SK-N-SH treated with all-trans-retinoic acid at 6 μM for 48 hours (cell line): Measurements from ENCODE around the gene NUP98.

Experiments
- ATAC-seq: fragments of 200-7000 bp; cut with Tn5 transposase; 3 replicates; pipeline ENCODE4 v1.9.1; 2020; ENCODE audit warnings: mild to moderate bottlenecking, moderate library complexity
- ARNTL ChIP-seq: fragments of 450-650 bp; formaldehyde crosslinking; IDR thresholded peaks from 2 replicates; pipeline ENCODE4 v1.5.0; 2020; ENCODE audit warnings: low read depth, mild to moderate bottlenecking, moderate library complexity, borderline replicate concordance
- BACH2 ChIP-seq: fragments of 250-450 bp; sonication (Bioruptor Pico); IDR thresholded peaks from 2 replicates; pipeline ENCODE4 v1.9.0; 2021; ENCODE audit warnings: mild to moderate bottlenecking, borderline replicate concordance
- CSDC2 ChIP-seq: fragments of 250-450 bp; sonication (Bioruptor Pico); IDR thresholded peaks from 2 replicates; pipeline ENCODE4 v1.5.0; 2020; ENCODE audit warnings: mild to moderate bottlenecking, moderate library complexity
- GLIS3 ChIP-seq: fragments of 250-450 bp; sonication (Bioruptor Pico); IDR thresholded peaks from 2 replicates; pipeline ENCODE4 v1.5.0; 2020; ENCODE audit warnings: mild to moderate bottlenecking, moderate library complexity
- ISL1 ChIP-seq: fragments of 250-450 bp; sonication (Bioruptor Pico); IDR thresholded peaks from 2 replicates; pipeline ENCODE4 v2.1.2; 2022; ENCODE audit warnings: mild to moderate bottlenecking, moderate library complexity
- OSR1 ChIP-seq: fragments of 250-450 bp; sonication (Bioruptor Pico); IDR thresholded peaks from 2 replicates; pipeline ENCODE4 v1.8.0; 2022; ENCODE audit warnings: moderate library complexity, mild to moderate bottlenecking, inconsistent platforms
- PPARA ChIP-seq: fragments of 250-450 bp; sonication (Bioruptor Pico); IDR thresholded peaks from 2 replicates; pipeline ENCODE4 v1.5.0; 2020; ENCODE audit warnings: mild to moderate bottlenecking, borderline replicate concordance
- RARB ChIP-seq: fragments of 250-450 bp; sonication (Bioruptor Pico); IDR thresholded peaks from 2 replicates; pipeline ENCODE4 v1.8.0; 2021; ENCODE audit warnings: mild to moderate bottlenecking, moderate library complexity
- SNAI2 ChIP-seq: fragments of 250-450 bp; sonication (Bioruptor Pico); IDR thresholded peaks from 2 replicates; pipeline ENCODE4 v1.5.0; 2020; ENCODE audit warnings: mild to moderate bottlenecking, moderate library complexity
- TOX ChIP-seq: fragments of 250-450 bp; sonication (Bioruptor Pico); IDR thresholded peaks from 2 replicates; pipeline ENCODE4 v1.8.0; 2021; ENCODE audit warnings: mild to moderate bottlenecking, moderate library complexity, borderline replicate concordance
- ZC3H10 ChIP-seq: fragments of 250-450 bp; sonication (Bioruptor Pico); IDR thresholded peaks from 2 replicates; pipeline ENCODE4 v1.5.1; 2021; ENCODE audit warnings: mild to moderate bottlenecking, moderate library complexity
- ZFP3 ChIP-seq: fragments of 250-450 bp; sonication (Bioruptor Pico); IDR thresholded peaks from 2 replicates; pipeline ENCODE4 v1.5.0; 2020; ENCODE audit warnings: mild to moderate bottlenecking, moderate library complexity
- ZFP30 ChIP-seq: fragments of 450-650 bp; formaldehyde crosslinking; IDR thresholded peaks from 2 replicates; pipeline ENCODE4 v1.5.0; 2022; ENCODE audit warnings: mild to moderate bottlenecking, moderate library complexity
- ZNF565 ChIP-seq: fragments of 450-650 bp; formaldehyde crosslinking; conservative IDR thresholded peaks from 2 replicates; pipeline ENCODE4 v1.5.0; 2020; ENCODE audit warnings: low read depth, mild to moderate bottlenecking, moderate library complexity
- ZNF70 ChIP-seq: fragments of 450-650 bp; formaldehyde crosslinking; IDR thresholded peaks from 2 replicates; pipeline ENCODE4 v1.5.0; 2020; ENCODE audit warnings: mild to moderate bottlenecking, moderate library complexity
- ZNF8 ChIP-seq: fragments of 450-650 bp; formaldehyde crosslinking; IDR thresholded peaks from 2 replicates; pipeline ENCODE4 v1.5.0; 2020; ENCODE audit warnings: mild to moderate bottlenecking, moderate library complexity
- TF ChIP-seq, protein P1 (sequence below): fragments of 250-450 bp; sonication (Bioruptor Pico); IDR thresholded peaks from 2 replicates; pipeline ENCODE4 v1.8.0; 2020; ENCODE audit warnings: mild to moderate bottlenecking, moderate library complexity, borderline replicate concordance
- TF ChIP-seq, protein P2 (sequence below): fragments of 250-450 bp; sonication (Bioruptor Pico); IDR thresholded peaks from 2 replicates; pipeline ENCODE4 v1.8.0; 2021; ENCODE audit warnings: low read depth, mild to moderate bottlenecking, moderate library complexity, borderline replicate concordance
- TF ChIP-seq, protein P3 (sequence below): fragments of 250-450 bp; sonication (Bioruptor Pico); IDR thresholded peaks from 2 replicates; pipeline ENCODE4 v1.5.1; 2020; ENCODE audit warnings: low read depth, mild to moderate bottlenecking, moderate library complexity
- TF ChIP-seq, protein P4 (sequence below): fragments of 250-450 bp; sonication (Bioruptor Pico); IDR thresholded peaks from 2 replicates; pipeline ENCODE4 v1.5.0; 2020; ENCODE audit warnings: mild to moderate bottlenecking, moderate library complexity
- TF ChIP-seq, protein P5 (sequence below): fragments of 250-450 bp; sonication (Bioruptor Pico); IDR thresholded peaks from 2 replicates; pipeline ENCODE4 v1.5.1; 2021; ENCODE audit warnings: mild to moderate bottlenecking, moderate library complexity

NUP98 gene

DNA sequence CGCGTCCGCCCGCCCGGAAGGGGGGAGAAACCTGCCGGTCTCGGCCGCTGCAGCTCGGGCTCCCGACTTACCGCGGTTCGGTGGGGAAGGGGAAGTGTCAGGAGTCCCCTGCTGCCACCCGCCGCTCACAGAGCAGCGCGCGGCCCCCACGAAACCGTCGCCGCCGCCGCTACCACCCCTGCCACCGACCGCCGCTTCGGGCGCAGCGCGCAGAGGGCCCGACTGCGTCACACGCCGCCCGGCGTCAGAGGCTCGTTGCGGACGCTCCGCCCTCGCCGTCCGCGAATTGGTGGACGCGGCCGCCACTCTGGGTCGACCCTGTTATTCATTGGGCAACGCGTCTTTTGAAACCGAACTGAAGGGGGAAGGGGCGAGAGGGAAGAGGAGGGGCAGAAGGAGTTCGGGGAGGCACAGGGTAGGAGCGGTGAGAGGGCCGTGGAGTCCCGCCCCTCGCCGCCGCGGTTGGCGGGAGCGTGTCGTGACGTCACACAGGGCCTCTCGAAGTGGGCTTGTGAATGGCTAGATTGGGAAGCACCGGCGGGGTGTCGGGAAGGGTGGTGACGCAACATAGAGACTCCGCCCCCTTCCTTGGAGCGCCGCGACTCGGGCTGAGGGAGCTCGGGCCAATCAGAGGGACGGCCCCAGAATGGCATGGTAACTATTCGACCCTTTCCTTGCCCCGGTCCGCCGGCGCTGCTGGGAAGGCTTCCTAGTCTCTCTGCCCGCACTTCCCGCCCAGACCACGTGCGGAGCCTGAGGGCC is at the start of gene NUP98:
Gene NUP98, minus strand, starts transcription at position 226 of the 762 bp plus-strand sequence. CDS start 15,437 bp downstream, outside the sequence.
- peak; percentile 93 for ATAC-seq
- peak; percentile 29; the same call in 1 of the 2 replicates for TF ChIP-seq ZFP3
- TF ChIP-seq, protein P1, sequence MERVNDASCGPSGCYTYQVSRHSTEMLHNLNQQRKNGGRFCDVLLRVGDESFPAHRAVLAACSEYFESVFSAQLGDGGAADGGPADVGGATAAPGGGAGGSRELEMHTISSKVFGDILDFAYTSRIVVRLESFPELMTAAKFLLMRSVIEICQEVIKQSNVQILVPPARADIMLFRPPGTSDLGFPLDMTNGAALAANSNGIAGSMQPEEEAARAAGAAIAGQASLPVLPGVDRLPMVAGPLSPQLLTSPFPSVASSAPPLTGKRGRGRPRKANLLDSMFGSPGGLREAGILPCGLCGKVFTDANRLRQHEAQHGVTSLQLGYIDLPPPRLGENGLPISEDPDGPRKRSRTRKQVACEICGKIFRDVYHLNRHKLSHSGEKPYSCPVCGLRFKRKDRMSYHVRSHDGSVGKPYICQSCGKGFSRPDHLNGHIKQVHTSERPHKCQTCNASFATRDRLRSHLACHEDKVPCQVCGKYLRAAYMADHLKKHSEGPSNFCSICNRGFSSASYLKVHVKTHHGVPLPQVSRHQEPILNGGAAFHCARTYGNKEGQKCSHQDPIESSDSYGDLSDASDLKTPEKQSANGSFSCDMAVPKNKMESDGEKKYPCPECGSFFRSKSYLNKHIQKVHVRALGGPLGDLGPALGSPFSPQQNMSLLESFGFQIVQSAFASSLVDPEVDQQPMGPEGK (CRISPR knock-in tag): no peak

DNA sequence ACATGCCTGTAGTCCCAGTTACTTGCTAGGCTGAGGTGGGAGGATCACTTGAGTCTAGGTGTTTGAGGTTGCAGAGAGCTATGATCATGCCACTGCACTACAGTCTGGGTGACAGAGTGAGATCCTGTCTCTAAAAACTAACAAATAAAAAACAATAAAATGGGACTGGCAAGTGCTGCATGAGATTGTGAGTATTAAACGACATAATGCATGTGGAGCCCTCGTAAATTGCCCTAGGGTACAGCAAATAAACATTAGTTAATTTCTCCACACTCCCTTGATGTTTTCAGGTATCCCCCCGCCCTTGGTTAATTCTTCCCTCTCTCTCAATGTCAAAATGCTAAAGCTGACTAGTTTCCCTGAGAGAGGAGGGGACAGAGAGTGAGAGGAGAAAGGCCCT is 48.3 kb upstream of the NUP98 start:
- ATAC-seq: no peak
- no peak for TF ChIP-seq ZNF565 (CRISPR knock-in tag)
- TF ChIP-seq, protein P2, sequence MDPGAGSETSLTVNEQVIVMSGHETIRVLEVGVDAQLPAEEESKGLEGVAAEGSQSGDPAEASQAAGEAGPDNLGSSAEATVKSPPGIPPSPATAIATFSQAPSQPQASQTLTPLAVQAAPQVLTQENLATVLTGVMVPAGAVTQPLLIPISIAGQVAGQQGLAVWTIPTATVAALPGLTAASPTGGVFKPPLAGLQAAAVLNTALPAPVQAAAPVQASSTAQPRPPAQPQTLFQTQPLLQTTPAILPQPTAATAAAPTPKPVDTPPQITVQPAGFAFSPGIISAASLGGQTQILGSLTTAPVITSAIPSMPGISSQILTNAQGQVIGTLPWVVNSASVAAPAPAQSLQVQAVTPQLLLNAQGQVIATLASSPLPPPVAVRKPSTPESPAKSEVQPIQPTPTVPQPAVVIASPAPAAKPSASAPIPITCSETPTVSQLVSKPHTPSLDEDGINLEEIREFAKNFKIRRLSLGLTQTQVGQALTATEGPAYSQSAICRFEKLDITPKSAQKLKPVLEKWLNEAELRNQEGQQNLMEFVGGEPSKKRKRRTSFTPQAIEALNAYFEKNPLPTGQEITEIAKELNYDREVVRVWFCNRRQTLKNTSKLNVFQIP (CRISPR knock-in tag): no peak
- TF ChIP-seq, protein P3, sequence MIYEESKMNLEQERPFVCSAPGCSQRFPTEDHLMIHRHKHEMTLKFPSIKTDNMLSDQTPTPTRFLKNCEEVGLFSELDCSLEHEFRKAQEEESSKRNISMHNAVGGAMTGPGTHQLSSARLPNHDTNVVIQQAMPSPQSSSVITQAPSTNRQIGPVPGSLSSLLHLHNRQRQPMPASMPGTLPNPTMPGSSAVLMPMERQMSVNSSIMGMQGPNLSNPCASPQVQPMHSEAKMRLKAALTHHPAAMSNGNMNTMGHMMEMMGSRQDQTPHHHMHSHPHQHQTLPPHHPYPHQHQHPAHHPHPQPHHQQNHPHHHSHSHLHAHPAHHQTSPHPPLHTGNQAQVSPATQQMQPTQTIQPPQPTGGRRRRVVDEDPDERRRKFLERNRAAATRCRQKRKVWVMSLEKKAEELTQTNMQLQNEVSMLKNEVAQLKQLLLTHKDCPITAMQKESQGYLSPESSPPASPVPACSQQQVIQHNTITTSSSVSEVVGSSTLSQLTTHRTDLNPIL (CRISPR knock-in tag): no peak
- TF ChIP-seq ZFP30 (CRISPR knock-in tag): no peak
- TF ChIP-seq GLIS3 (CRISPR knock-in tag): no peak
- TF ChIP-seq, protein P1 (CRISPR knock-in tag): no peak
- TF ChIP-seq OSR1: no peak
- TF ChIP-seq, protein P4, sequence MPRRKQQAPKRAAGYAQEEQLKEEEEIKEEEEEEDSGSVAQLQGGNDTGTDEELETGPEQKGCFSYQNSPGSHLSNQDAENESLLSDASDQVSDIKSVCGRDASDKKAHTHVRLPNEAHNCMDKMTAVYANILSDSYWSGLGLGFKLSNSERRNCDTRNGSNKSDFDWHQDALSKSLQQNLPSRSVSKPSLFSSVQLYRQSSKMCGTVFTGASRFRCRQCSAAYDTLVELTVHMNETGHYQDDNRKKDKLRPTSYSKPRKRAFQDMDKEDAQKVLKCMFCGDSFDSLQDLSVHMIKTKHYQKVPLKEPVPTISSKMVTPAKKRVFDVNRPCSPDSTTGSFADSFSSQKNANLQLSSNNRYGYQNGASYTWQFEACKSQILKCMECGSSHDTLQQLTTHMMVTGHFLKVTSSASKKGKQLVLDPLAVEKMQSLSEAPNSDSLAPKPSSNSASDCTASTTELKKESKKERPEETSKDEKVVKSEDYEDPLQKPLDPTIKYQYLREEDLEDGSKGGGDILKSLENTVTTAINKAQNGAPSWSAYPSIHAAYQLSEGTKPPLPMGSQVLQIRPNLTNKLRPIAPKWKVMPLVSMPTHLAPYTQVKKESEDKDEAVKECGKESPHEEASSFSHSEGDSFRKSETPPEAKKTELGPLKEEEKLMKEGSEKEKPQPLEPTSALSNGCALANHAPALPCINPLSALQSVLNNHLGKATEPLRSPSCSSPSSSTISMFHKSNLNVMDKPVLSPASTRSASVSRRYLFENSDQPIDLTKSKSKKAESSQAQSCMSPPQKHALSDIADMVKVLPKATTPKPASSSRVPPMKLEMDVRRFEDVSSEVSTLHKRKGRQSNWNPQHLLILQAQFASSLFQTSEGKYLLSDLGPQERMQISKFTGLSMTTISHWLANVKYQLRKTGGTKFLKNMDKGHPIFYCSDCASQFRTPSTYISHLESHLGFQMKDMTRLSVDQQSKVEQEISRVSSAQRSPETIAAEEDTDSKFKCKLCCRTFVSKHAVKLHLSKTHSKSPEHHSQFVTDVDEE (CRISPR knock-in tag): no peak
- TF ChIP-seq ZNF70: no peak

DNA sequence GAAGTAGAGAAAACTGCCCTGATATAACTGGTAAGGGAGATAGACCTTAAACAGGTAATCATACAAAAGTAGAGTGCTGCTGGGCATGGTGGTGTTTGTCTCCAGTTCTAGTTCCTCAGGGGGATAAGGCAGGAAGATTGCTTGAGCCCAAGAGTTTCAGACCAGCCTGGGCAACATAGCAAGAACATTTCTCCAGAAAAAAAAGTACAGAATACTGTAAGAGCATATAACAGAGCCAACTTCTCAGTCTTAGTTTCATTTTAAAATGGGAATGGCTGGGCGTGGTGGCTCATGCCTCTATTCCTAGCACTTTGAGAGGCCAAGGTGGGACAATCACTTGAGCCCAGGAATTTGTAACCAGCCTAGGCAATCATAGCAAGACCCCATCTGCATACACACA is 47.9 kb upstream of the NUP98 start:
- ATAC-seq: no peak
- TF ChIP-seq RARB (CRISPR knock-in tag) (no peak), ZFP30 (CRISPR knock-in tag) (no peak), SNAI2 (CRISPR knock-in tag) (no peak), ZNF8 (CRISPR knock-in tag) (no peak), OSR1 (no peak), TOX (no peak), ZC3H10 (CRISPR knock-in tag) (no peak), ARNTL (CRISPR knock-in tag) (no peak), CSDC2 (no peak)

DNA sequence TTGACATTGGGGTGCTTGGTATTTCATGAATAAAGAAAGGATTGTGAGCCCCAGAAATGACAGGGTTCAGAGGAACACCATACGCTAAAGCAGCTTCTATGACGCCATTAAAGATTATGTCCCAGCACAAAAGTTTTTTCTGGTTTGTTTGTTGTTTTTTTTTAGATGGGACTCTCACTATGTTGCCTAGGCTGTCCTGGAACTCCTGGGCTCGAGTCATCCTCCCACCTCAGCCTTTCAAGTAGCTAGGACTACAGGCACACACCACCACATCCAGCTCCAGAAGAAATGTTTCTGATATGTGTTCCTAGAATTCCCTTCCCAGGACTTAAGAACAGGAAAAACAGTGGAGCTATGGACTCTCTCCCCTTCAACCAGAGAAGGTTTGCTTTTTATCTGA is 46.0 kb upstream of the NUP98 start:
- ATAC-seq: no peak
- TF ChIP-seq ZNF70: no peak
- no peak for TF ChIP-seq GLIS3 (CRISPR knock-in tag)
- TF ChIP-seq CSDC2: no peak
- TF ChIP-seq SNAI2 (CRISPR knock-in tag): no peak
- TF ChIP-seq, protein P4 (CRISPR knock-in tag): no peak
- no peak for TF ChIP-seq ZFP3
- TF ChIP-seq, protein P5, sequence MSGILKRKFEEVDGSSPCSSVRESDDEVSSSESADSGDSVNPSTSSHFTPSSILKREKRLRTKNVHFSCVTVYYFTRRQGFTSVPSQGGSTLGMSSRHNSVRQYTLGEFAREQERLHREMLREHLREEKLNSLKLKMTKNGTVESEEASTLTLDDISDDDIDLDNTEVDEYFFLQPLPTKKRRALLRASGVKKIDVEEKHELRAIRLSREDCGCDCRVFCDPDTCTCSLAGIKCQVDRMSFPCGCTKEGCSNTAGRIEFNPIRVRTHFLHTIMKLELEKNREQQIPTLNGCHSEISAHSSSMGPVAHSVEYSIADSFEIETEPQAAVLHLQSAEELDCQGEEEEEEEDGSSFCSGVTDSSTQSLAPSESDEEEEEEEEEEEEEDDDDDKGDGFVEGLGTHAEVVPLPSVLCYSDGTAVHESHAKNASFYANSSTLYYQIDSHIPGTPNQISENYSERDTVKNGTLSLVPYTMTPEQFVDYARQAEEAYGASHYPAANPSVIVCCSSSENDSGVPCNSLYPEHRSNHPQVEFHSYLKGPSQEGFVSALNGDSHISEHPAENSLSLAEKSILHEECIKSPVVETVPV (CRISPR knock-in tag): no peak
- no peak for TF ChIP-seq BACH2 (CRISPR knock-in tag)
- TF ChIP-seq ISL1 (CRISPR knock-in tag): no peak
- no peak for TF ChIP-seq ZNF565 (CRISPR knock-in tag)
- no peak for TF ChIP-seq ZFP30 (CRISPR knock-in tag)
- no peak for TF ChIP-seq PPARA (CRISPR knock-in tag)
- no peak for TF ChIP-seq RARB (CRISPR knock-in tag)
